GM23338 (cell line): Measurements from ENCODE around the gene NTN3. TPM values are rescaled to one million over a fixed set of nuclear protein-coding genes. Genes with fewer than 3 reads are reported as not detected.
"Not testable (repeated sequence)": the region's sequence is repeated elsewhere in the genome, so short reads cannot be mapped to it uniquely, and the experiment has no call there.

Experiments used
- ATAC-seq: fragments of 200-7000 bp; cut with Tn5 transposase; 3 replicates; pipeline ENCODE4 v1.9.1; 2020
- DNase-seq: peaks from one replicate; pipeline ENCODE4 v3.0.0-alpha.2; 2015; ENCODE audit warnings: low spot score
- H2AFZ ChIP-seq: fragments of 200-600 bp; sonication (generic); 2 replicates; pipeline ENCODE4 v1.8.0; 2016; ENCODE audit warnings: antibody characterized with exemption, mild to moderate bottlenecking, moderate library complexity
- H3F3A ChIP-seq: fragments of 200-600 bp; sonication (generic); replicated peaks from 2 replicates; pipeline ENCODE4 v1.8.0; 2017; ENCODE audit warnings: antibody characterized with exemption, mixed run types, low read depth
- H3K27ac ChIP-seq: fragments of 200-600 bp; sonication (generic); 2 replicates; pipeline ENCODE4 v1.6.1; 2016; ENCODE audit warnings: low read depth
- H3K27me3 ChIP-seq: fragments of 200-600 bp; sonication (generic); 2 replicates; pipeline ENCODE4 v1.8.0; 2016; ENCODE audit warnings: mild to moderate bottlenecking, mixed run types, moderate library complexity; ENCODE audit not compliant: insufficient read depth
- H3K36me3 ChIP-seq: fragments of 200-600 bp; sonication (generic); 2 replicates; pipeline ENCODE4 v1.8.0; 2016; ENCODE audit warnings: mild to moderate bottlenecking; ENCODE audit not compliant: insufficient read depth
- H3K4me1 ChIP-seq: fragments of 200-600 bp; sonication (generic); 2 replicates; pipeline ENCODE4 v1.8.0; 2016; ENCODE audit warnings: mild to moderate bottlenecking, moderate library complexity; ENCODE audit not compliant: insufficient read depth
- H3K4me2 ChIP-seq: fragments of 200-600 bp; sonication (generic); 2 replicates; pipeline ENCODE4 v1.7.1; 2017; ENCODE audit warnings: mixed run types
- H3K4me3 ChIP-seq: fragments of 200-600 bp; sonication (generic); 2 replicates; pipeline ENCODE4 v1.6.1; 2016; ENCODE audit warnings: mixed run types
- H3K79me2 ChIP-seq: fragments of 200-600 bp; sonication (generic); replicated peaks from 2 replicates; pipeline ENCODE4 v1.8.0; 2017; ENCODE audit warnings: mild to moderate bottlenecking; ENCODE audit not compliant: insufficient read depth
- H3K9me2 ChIP-seq: fragments of 200-600 bp; sonication (generic); 2 replicates; pipeline ENCODE4 v1.8.0; 2017; ENCODE audit not compliant: insufficient read depth
- H4K20me1 ChIP-seq: fragments of 200-600 bp; sonication (generic); replicated peaks from 2 replicates; pipeline ENCODE4 v1.8.0; 2017; ENCODE audit warnings: mild to moderate bottlenecking; ENCODE audit not compliant: insufficient read depth
- H3K27ac Mint-ChIP-seq: 2 replicates; pipeline ENCODE4 v1.8.0; 2020; ENCODE audit warnings: inconsistent platforms, mild to moderate bottlenecking, moderate library complexity, mixed read lengths
- H3K27me3 Mint-ChIP-seq: 3 replicates; pipeline ENCODE4 v1.8.0; 2022; ENCODE audit warnings: low read depth, mild to moderate bottlenecking, moderate library complexity, mixed read lengths, inconsistent platforms; ENCODE audit not compliant: insufficient read depth, poor library complexity
- H3K36me3 Mint-ChIP-seq: 3 replicates; pipeline ENCODE4 v1.8.0; 2021; ENCODE audit warnings: low read depth, mild to moderate bottlenecking, inconsistent platforms, moderate library complexity, mixed read lengths
- H3K4me1 Mint-ChIP-seq: 3 replicates; pipeline ENCODE4 v1.8.0; 2020; ENCODE audit warnings: mild to moderate bottlenecking, inconsistent platforms, mixed read lengths
- H3K4me3 Mint-ChIP-seq: 3 replicates; pipeline ENCODE4 v1.8.0; 2021; ENCODE audit warnings: moderate library complexity, mild to moderate bottlenecking, inconsistent platforms, mixed read lengths
- H3K9me3 Mint-ChIP-seq: 3 replicates; pipeline ENCODE4 v1.8.0; 2020; ENCODE audit warnings: moderate library complexity, mild to moderate bottlenecking, inconsistent platforms, mixed read lengths
- CREB1 ChIP-seq: fragments of 250-450 bp; sonication (Bioruptor Pico); IDR thresholded peaks from 2 replicates; pipeline ENCODE4 v1.5.0; 2020; ENCODE audit warnings: low read depth, mild to moderate bottlenecking, moderate library complexity
- EZH2 ChIP-seq: fragments of 200-600 bp; sonication (generic); IDR thresholded peaks from one replicate; pipeline ENCODE4 v1.8.0; 2017; ENCODE audit warnings: antibody characterized with exemption, mild to moderate bottlenecking, low read depth; ENCODE audit not compliant: unreplicated experiment
- REST ChIP-seq: IDR thresholded peaks from one replicate; pipeline ENCODE4 v1.6.1; 2018; ENCODE audit warnings: antibody characterized with exemption; ENCODE audit not compliant: unreplicated experiment
- STAT1 ChIP-seq: IDR thresholded peaks from one replicate; pipeline ENCODE4 v1.6.1; 2016; ENCODE audit warnings: antibody characterized with exemption; ENCODE audit not compliant: unreplicated experiment
- polyA plus RNA-seq: library from polyadenylated mRNA; unstranded; fragments of >200 nt; fragmentation: Nextera tagmentation; extraction: Ambion mirVana; gene quantifications from 2 replicates; pipeline ENCODE4 v1.2.1, GENCODE V29; 2016
- total RNA-seq: library from RNA; depleted of rRNA; stranded (reverse); fragments of >200 nt; shearing (Covaris generic); gene quantifications from 2 replicates; pipeline ENCODE4 v1.2.3, GENCODE V29; 2014
- TF ChIP-seq, protein P1 (sequence below), 2 experiments: fragments of 200-600 bp in 1 of 2; sonication (generic) in 1 of 2; conservative IDR thresholded peaks; 2 replicates each; pipeline versions ENCODE4 v1.5.1 to v1.6.1; 2016 to 2017; ENCODE audit warnings: antibody characterized with exemption in 2 of 2, low read depth in 2 of 2, mild to moderate bottlenecking in 2 of 2, moderate library complexity in 1 of 2
- TF ChIP-seq, protein P2 (sequence below): fragments of 250-450 bp; sonication (Bioruptor Pico); IDR thresholded peaks from 2 replicates; pipeline ENCODE4 v1.5.0; 2020; ENCODE audit warnings: mild to moderate bottlenecking, moderate library complexity

The NTN3 gene
- total and polyA plus RNA-seq, 2 experiments from 2014 or later = 0.10 to 1.7 TPM

DNA sequence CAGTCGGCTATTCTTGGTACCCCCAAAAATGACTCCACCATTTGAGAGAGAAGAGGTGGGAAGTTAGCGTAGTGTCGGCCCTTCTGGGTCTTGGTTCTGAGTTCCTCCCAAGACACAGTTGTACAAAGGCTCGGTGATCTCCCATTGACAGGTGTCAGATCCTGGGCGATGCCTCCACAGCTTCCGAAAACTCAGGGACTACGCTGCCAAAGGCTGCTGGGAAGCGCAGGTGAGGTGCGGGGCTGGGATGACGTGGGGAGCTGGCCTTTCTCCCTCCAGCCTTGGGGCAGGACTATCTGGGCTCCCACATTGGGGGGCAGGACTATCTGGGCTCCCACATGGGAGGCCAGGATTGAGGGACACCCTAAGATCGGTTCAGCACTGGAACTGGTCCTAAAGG lies 31.5 kb upstream of the NTN3 start:
- Histone ChIP-seq H2AFZ (no peak overlapping the region), H3K4me2 (no peak overlapping the region), H3K4me1 (no peaks in the 10 kb centered on the region), H3K9me2 (no peaks in the 10 kb centered on the region), H3K36me3 (peaks cover 7% of the 10 kb centered on the region), H3K79me2 (no peaks in the 10 kb centered on the region), H4K20me1 (peaks cover 6% of the 10 kb centered on the region; the same call in 1 of the 2 replicates), H3K27ac (no peak overlapping the region), H3K27me3 (no peaks in the 10 kb centered on the region), H3F3A (no peaks in the 10 kb centered on the region), H3K4me3 (no peak overlapping the region)
- ATAC-seq (no peak), DNase-seq (no peak)
- peaks cover 6% of the 10 kb centered on the region for H3K27me3 Mint-ChIP-seq
- TF ChIP-seq CREB1 (CRISPR knock-in tag) (no peak), EZH2 (no peak), REST (no peak), STAT1 (no peak)
- TF ChIP-seq, protein P1, sequence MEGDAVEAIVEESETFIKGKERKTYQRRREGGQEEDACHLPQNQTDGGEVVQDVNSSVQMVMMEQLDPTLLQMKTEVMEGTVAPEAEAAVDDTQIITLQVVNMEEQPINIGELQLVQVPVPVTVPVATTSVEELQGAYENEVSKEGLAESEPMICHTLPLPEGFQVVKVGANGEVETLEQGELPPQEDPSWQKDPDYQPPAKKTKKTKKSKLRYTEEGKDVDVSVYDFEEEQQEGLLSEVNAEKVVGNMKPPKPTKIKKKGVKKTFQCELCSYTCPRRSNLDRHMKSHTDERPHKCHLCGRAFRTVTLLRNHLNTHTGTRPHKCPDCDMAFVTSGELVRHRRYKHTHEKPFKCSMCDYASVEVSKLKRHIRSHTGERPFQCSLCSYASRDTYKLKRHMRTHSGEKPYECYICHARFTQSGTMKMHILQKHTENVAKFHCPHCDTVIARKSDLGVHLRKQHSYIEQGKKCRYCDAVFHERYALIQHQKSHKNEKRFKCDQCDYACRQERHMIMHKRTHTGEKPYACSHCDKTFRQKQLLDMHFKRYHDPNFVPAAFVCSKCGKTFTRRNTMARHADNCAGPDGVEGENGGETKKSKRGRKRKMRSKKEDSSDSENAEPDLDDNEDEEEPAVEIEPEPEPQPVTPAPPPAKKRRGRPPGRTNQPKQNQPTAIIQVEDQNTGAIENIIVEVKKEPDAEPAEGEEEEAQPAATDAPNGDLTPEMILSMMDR (conservative IDR thresholded peaks at IDR 0.05; ENCODE audit: low read depth in 2 of 2) = no peak
- TF ChIP-seq, protein P2, sequence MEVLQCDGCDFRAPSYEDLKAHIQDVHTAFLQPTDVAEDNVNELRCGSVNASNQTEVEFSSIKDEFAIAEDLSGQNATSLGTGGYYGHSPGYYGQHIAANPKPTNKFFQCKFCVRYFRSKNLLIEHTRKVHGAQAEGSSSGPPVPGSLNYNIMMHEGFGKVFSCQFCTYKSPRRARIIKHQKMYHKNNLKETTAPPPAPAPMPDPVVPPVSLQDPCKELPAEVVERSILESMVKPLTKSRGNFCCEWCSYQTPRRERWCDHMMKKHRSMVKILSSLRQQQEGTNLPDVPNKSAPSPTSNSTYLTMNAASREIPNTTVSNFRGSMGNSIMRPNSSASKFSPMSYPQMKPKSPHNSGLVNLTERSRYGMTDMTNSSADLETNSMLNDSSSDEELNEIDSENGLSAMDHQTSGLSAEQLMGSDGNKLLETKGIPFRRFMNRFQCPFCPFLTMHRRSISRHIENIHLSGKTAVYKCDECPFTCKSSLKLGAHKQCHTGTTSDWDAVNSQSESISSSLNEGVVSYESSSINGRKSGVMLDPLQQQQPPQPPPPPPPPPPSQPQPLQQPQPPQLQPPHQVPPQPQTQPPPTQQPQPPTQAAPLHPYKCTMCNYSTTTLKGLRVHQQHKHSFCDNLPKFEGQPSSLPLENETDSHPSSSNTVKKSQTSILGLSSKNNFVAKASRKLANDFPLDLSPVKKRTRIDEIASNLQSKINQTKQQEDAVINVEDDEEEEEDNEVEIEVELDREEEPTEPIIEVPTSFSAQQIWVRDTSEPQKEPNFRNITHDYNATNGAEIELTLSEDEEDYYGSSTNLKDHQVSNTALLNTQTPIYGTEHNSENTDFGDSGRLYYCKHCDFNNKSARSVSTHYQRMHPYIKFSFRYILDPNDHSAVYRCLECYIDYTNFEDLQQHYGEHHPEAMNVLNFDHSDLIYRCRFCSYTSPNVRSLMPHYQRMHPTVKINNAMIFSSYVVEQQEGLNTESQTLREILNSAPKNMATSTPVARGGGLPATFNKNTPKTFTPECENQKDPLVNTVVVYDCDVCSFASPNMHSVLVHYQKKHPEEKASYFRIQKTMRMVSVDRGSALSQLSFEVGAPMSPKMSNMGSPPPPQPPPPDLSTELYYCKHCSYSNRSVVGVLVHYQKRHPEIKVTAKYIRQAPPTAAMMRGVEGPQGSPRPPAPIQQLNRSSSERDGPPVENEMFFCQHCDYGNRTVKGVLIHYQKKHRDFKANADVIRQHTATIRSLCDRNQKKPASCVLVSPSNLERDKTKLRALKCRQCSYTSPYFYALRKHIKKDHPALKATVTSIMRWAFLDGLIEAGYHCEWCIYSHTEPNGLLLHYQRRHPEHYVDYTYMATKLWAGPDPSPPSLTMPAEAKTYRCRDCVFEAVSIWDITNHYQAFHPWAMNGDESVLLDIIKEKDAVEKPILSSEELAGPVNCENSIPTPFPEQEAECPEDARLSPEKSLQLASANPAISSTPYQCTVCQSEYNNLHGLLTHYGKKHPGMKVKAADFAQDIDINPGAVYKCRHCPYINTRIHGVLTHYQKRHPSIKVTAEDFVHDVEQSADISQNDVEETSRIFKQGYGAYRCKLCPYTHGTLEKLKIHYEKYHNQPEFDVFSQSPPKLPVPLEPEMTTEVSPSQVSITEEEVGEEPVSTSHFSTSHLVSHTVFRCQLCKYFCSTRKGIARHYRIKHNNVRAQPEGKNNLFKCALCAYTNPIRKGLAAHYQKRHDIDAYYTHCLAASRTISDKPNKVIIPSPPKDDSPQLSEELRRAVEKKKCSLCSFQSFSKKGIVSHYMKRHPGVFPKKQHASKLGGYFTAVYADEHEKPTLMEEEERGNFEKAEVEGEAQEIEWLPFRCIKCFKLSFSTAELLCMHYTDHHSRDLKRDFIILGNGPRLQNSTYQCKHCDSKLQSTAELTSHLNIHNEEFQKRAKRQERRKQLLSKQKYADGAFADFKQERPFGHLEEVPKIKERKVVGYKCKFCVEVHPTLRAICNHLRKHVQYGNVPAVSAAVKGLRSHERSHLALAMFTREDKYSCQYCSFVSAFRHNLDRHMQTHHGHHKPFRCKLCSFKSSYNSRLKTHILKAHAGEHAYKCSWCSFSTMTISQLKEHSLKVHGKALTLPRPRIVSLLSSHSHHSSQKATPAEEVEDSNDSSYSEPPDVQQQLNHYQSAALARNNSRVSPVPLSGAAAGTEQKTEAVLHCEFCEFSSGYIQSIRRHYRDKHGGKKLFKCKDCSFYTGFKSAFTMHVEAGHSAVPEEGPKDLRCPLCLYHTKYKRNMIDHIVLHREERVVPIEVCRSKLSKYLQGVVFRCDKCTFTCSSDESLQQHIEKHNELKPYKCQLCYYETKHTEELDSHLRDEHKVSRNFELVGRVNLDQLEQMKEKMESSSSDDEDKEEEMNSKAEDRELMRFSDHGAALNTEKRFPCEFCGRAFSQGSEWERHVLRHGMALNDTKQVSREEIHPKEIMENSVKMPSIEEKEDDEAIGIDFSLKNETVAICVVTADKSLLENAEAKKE = no peak
- no peak overlapping the region; the same call in 1 of the 2 replicates for H3K27ac Mint-ChIP-seq
- H3K36me3 Mint-ChIP-seq = peaks cover 80% of the 10 kb centered on the region
- H3K4me3 Mint-ChIP-seq = no peak overlapping the region
- no peaks in the 10 kb centered on the region for H3K4me1 Mint-ChIP-seq
- no peaks in the 10 kb centered on the region for H3K9me3 Mint-ChIP-seq

GRCh38 chr16:2441143-2441804 lies 29.8 kb upstream of the NTN3 start:
- not testable (repeated sequence) for H3F3A ChIP-seq, H3K4me1 ChIP-seq, H3K9me2 ChIP-seq, H4K20me1 ChIP-seq, H2AFZ ChIP-seq, H3K79me2 ChIP-seq, H3K27ac Mint-ChIP-seq, H3K27ac ChIP-seq, DNase-seq, H3K4me3 Mint-ChIP-seq, ATAC-seq, H3K27me3 ChIP-seq, H3K9me3 Mint-ChIP-seq, H3K4me3 ChIP-seq, H3K4me1 Mint-ChIP-seq, H3K4me2 ChIP-seq
- H3K36me3 ChIP-seq = peaks cover 10% of the 10 kb centered on the region
- peaks cover 14% of the 10 kb centered on the region for H3K27me3 Mint-ChIP-seq
- H3K36me3 Mint-ChIP-seq = peaks cover 80% of the 10 kb centered on the region
